Type B pancreatic cell (in vitro differentiated cells): ENCODE results near the gene RFPL3. TPM values are rescaled to one million over a fixed set of nuclear protein-coding genes. Genes with fewer than 3 reads are reported as not detected.
"Not testable (repeated sequence)": the region's sequence is repeated elsewhere in the genome, so short reads cannot be mapped to it uniquely, and the experiment has no call there.

Experiments used
- DNase-seq: peaks from one replicate; pipeline ENCODE4 v3.0.0; 2021; ENCODE audit warnings: mixed read lengths; ENCODE audit not compliant: unreplicated experiment; ENCODE audit errors: extremely low spot score
- H3K27ac Mint-ChIP-seq: 2 replicates; pipeline ENCODE4 v1.8.0; 2021; ENCODE audit warnings: mild to moderate bottlenecking, mixed read lengths
- H3K27me3 Mint-ChIP-seq: 2 replicates; pipeline ENCODE4 v1.8.0; 2021; ENCODE audit warnings: mixed read lengths
- H3K36me3 Mint-ChIP-seq: 2 replicates; pipeline ENCODE4 v1.8.0; 2021; ENCODE audit warnings: mixed read lengths
- H3K4me1 Mint-ChIP-seq: one replicate; pipeline ENCODE4 v1.8.0; 2021; ENCODE audit warnings: mixed read lengths; ENCODE audit not compliant: unreplicated experiment
- H3K4me3 Mint-ChIP-seq: 2 replicates; pipeline ENCODE4 v1.8.0; 2021; ENCODE audit warnings: mild to moderate bottlenecking, mixed read lengths
- H3K9me3 Mint-ChIP-seq: 2 replicates; pipeline ENCODE4 v1.8.0; 2021; ENCODE audit warnings: mixed read lengths
- CTCF ChIP-seq: fragments of 200-600 bp; sonication (generic); conservative IDR thresholded peaks from 2 replicates; pipeline ENCODE4 v1.5.0; 2021; ENCODE audit warnings: antibody characterized with exemption, mild to moderate bottlenecking
- total RNA-seq: library from RNA; stranded (reverse); gene quantifications from 2 replicates; pipeline ENCODE4 v1.2.1, GENCODE V29; 2021; ENCODE audit warnings: low replicate concordance

Gene RFPL3
- total RNA-seq, 1 donor from 2014 or later = 0.24 TPM

GRCh38 chr22:32353292-32353691 lies 4.4 kb upstream of the RFPL3 start:
- no peak for TF ChIP-seq CTCF
- Mint-ChIP-seq H3K27me3 (no peaks in the 10 kb centered on the region), H3K4me1 (no peaks in the 10 kb centered on the region), H3K9me3 (no peaks in the 10 kb centered on the region), H3K4me3 (no peak overlapping the region), H3K27ac (no peak overlapping the region), H3K36me3 (no peaks in the 10 kb centered on the region)
- no peak for DNase-seq

- H3K9me3 Mint-ChIP-seq = no peaks in the 10 kb centered on the region
- no peaks in the 10 kb centered on the region for H3K36me3 Mint-ChIP-seq
- no peak overlapping the region for H3K27ac Mint-ChIP-seq
Observed at GRCh38 chr22:32353840-32354239, 3.8 kb upstream of the RFPL3 start.

GRCh38 chr22:32354360-32355351 lies 3.0 kb upstream of the RFPL3 start:
- no peak overlapping the region for H3K27ac Mint-ChIP-seq

More at GRCh38 chr22:32353840-32354239, 3.8 kb upstream of the RFPL3 start:
- no peak for TF ChIP-seq CTCF
- no peaks in the 10 kb centered on the region for H3K27me3 Mint-ChIP-seq
- no peak overlapping the region for H3K4me3 Mint-ChIP-seq
- H3K4me1 Mint-ChIP-seq = no peaks in the 10 kb centered on the region
- DNase-seq = no peak

GRCh38 chr22:32355760-32356159 lies 1.9 kb upstream of the RFPL3 start:
- DNase-seq = no peak
- Mint-ChIP-seq H3K27me3 (no peaks in the 10 kb centered on the region), H3K27ac (no peak overlapping the region), H3K4me3 (no peak overlapping the region), H3K9me3 (no peaks in the 10 kb centered on the region), H3K36me3 (no peaks in the 10 kb centered on the region), H3K4me1 (no peaks in the 10 kb centered on the region)
- peak; percentile 27 for TF ChIP-seq CTCF

More at GRCh38 chr22:32354360-32355351, 3.0 kb upstream of the RFPL3 start:
- H3K4me1 Mint-ChIP-seq = no peaks in the 10 kb centered on the region
- no peaks in the 10 kb centered on the region for H3K27me3 Mint-ChIP-seq
- no peak overlapping the region for H3K4me3 Mint-ChIP-seq
- no peaks in the 10 kb centered on the region for H3K36me3 Mint-ChIP-seq
- no peak for TF ChIP-seq CTCF
- no peaks in the 10 kb centered on the region for H3K9me3 Mint-ChIP-seq
- DNase-seq = no peak

- H3K27ac Mint-ChIP-seq, H3K9me3 Mint-ChIP-seq, H3K36me3 Mint-ChIP-seq, H3K4me3 Mint-ChIP-seq, DNase-seq, H3K27me3 Mint-ChIP-seq, H3K4me1 Mint-ChIP-seq: not testable (repeated sequence)
Observed at GRCh38 chr22:32360096-32360495, 2.4 kb downstream of the RFPL3 start.

- no peaks in the 10 kb centered on the region for H3K36me3 Mint-ChIP-seq
- H3K27me3 Mint-ChIP-seq = peaks cover 4% of the 10 kb centered on the region
- H3K27ac Mint-ChIP-seq = no peak overlapping the region
- no peaks in the 10 kb centered on the region for H3K9me3 Mint-ChIP-seq
- no peak overlapping the region for H3K4me3 Mint-ChIP-seq
- no peak for DNase-seq
- TF ChIP-seq CTCF = no peak
- no peaks in the 10 kb centered on the region for H3K4me1 Mint-ChIP-seq
Observed at GRCh38 chr22:32361257-32361656, 3.6 kb downstream of the RFPL3 start.
